Right lobe of liver (tissue), 4 donors: ENCODE results near the gene FKRP.

Experiments
- POLR2A ChIP-seq: fragments of 450-650 bp; IDR thresholded peaks from one replicate; pipeline ENCODE4 v1.6.1; 2017; ENCODE audit warnings: antibody characterized with exemption, mild to moderate bottlenecking
- TF ChIP-seq, protein P1 (sequence below), 4 donors: fragments of 200-600 bp in 3 of 4; fragments of 450-650 bp in 1 of 4; IDR thresholded peaks; one replicate each; pipeline versions ENCODE4 v1.5.1 to v1.8.0; 2016 to 2022; ENCODE audit warnings: antibody characterized with exemption in 4 of 4, mild to moderate bottlenecking in 2 of 4
- donor health status: DM: no; HTN: no; CAD: no.
- donor health status: DM: no; HTN: no; CAD: no.
- donor health status: DM: no; HTN: yes; CAD: no.

DNA sequence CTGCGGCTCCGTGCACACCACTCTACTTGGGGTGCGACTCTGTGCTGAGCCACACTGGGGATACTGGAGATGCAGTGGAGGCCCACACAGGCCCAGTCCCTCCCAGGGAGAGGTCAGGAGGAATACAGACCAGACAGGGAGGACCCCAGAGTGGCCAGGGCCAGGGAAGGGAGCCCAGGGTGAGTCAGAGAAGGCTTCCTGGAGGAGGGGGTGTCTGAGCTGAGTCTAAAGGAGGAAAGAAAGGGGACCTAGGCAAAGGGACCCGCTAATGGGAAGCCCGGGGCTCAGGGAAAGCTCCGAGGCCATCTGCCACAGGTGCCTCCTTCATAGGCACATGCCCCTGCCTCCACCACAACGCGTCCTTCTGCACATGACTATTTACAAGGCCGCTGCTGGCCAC is 15.7 kb upstream of the FKRP start:
- TF ChIP-seq, protein P1, sequence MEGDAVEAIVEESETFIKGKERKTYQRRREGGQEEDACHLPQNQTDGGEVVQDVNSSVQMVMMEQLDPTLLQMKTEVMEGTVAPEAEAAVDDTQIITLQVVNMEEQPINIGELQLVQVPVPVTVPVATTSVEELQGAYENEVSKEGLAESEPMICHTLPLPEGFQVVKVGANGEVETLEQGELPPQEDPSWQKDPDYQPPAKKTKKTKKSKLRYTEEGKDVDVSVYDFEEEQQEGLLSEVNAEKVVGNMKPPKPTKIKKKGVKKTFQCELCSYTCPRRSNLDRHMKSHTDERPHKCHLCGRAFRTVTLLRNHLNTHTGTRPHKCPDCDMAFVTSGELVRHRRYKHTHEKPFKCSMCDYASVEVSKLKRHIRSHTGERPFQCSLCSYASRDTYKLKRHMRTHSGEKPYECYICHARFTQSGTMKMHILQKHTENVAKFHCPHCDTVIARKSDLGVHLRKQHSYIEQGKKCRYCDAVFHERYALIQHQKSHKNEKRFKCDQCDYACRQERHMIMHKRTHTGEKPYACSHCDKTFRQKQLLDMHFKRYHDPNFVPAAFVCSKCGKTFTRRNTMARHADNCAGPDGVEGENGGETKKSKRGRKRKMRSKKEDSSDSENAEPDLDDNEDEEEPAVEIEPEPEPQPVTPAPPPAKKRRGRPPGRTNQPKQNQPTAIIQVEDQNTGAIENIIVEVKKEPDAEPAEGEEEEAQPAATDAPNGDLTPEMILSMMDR (IDR thresholded peaks at IDR 0.05): no peak
- TF ChIP-seq POLR2A: no peak
